Measurements from ENCODE around the gene NUDT19. TPM values are rescaled to one million over a fixed set of nuclear protein-coding genes. Genes with fewer than 3 reads are reported as not detected.
"Not testable (repeated sequence)": the region's sequence is repeated elsewhere in the genome, so short reads cannot be mapped to it uniquely, and the experiment has no call there.

The NUDT19 gene
- total RNA-seq, 1 donor from 2014 or later: 13.2 TPM

GRCh38 chr19:32735936-32736335 is 44.3 kb downstream of the NUDT19 start:
- DNase-seq (ENCODE audit: low spot score, unreplicated experiment): no peak
- Mint-ChIP-seq H3K27ac (no peak overlapping the region), H3K4me1 (ENCODE audit: low read depth) (peaks cover 6% of the 10 kb centered on the region), H3K9me3 (ENCODE audit: low read depth) (no peaks in the 10 kb centered on the region), H3K36me3 (ENCODE audit: insufficient read depth) (no peaks in the 10 kb centered on the region), H3K4me3 (ENCODE audit: low read depth) (no peak overlapping the region), H3K27me3 (peaks cover 22% of the 10 kb centered on the region)
- no peak for TF ChIP-seq CTCF (IDR thresholded peaks at IDR 0.05; ENCODE audit: unreplicated experiment)

- H3K4me1 Mint-ChIP-seq (ENCODE audit: low read depth): peaks cover 9% of the 10 kb centered on the region
- no peaks in the 10 kb centered on the region for H3K36me3 Mint-ChIP-seq (ENCODE audit: insufficient read depth)
- TF ChIP-seq CTCF (IDR thresholded peaks at IDR 0.05; ENCODE audit: unreplicated experiment): no peak
- H3K27me3 Mint-ChIP-seq: peaks cover 30% of the 10 kb centered on the region
- H3K4me3 Mint-ChIP-seq (ENCODE audit: low read depth): no peak overlapping the region
- DNase-seq (ENCODE audit: low spot score, unreplicated experiment): no peak
- no peaks in the 10 kb centered on the region for H3K9me3 Mint-ChIP-seq (ENCODE audit: low read depth)
- H3K27ac Mint-ChIP-seq: no peak overlapping the region
Observed at GRCh38 chr19:32743021-32743420, 51.4 kb downstream of the NUDT19 start.

GRCh38 chr19:32743447-32743846 is 51.8 kb downstream of the NUDT19 start:
- Mint-ChIP-seq H3K36me3 (ENCODE audit: insufficient read depth) (no peaks in the 10 kb centered on the region), H3K27ac (no peak overlapping the region), H3K9me3 (ENCODE audit: low read depth) (no peaks in the 10 kb centered on the region), H3K4me1 (ENCODE audit: low read depth) (peaks cover 9% of the 10 kb centered on the region), H3K27me3 (peaks cover 34% of the 10 kb centered on the region), H3K4me3 (ENCODE audit: low read depth) (no peak overlapping the region)
- no peak for TF ChIP-seq CTCF (IDR thresholded peaks at IDR 0.05; ENCODE audit: unreplicated experiment)
- DNase-seq (ENCODE audit: low spot score, unreplicated experiment): no peak

- no peak for DNase-seq (ENCODE audit: low spot score, unreplicated experiment)
- Mint-ChIP-seq H3K4me3 (ENCODE audit: low read depth) (no peak overlapping the region), H3K27me3 (peaks cover 30% of the 10 kb centered on the region), H3K4me1 (ENCODE audit: low read depth) (peaks cover 2% of the 10 kb centered on the region), H3K9me3 (ENCODE audit: low read depth) (no peaks in the 10 kb centered on the region), H3K36me3 (ENCODE audit: insufficient read depth) (no peaks in the 10 kb centered on the region), H3K27ac (no peak overlapping the region)
- no peak for TF ChIP-seq CTCF (IDR thresholded peaks at IDR 0.05; ENCODE audit: unreplicated experiment)
Observed at GRCh38 chr19:32744555-32745325, 53.1 kb downstream of the NUDT19 start.

- not testable (repeated sequence) for H3K9me3 Mint-ChIP-seq (ENCODE audit: low read depth)
Observed at GRCh38 chr19:32745594-32746251, 54.1 kb downstream of the NUDT19 start.

GRCh38 chr19:32746631-32747196 is 55.1 kb downstream of the NUDT19 start:
- not testable (repeated sequence) for H3K4me3 Mint-ChIP-seq (ENCODE audit: low read depth); H3K9me3 Mint-ChIP-seq (ENCODE audit: low read depth); H3K4me1 Mint-ChIP-seq (ENCODE audit: low read depth); DNase-seq (ENCODE audit: low spot score, unreplicated experiment); H3K27ac Mint-ChIP-seq; H3K36me3 Mint-ChIP-seq (ENCODE audit: insufficient read depth)
- peaks cover 24% of the 10 kb centered on the region for H3K27me3 Mint-ChIP-seq

More at GRCh38 chr19:32745594-32746251, 54.1 kb downstream of the NUDT19 start:
- not testable (repeated sequence) for H3K4me1 Mint-ChIP-seq (ENCODE audit: low read depth); H3K27ac Mint-ChIP-seq; H3K4me3 Mint-ChIP-seq (ENCODE audit: low read depth); H3K36me3 Mint-ChIP-seq (ENCODE audit: insufficient read depth); DNase-seq (ENCODE audit: low spot score, unreplicated experiment)
- H3K27me3 Mint-ChIP-seq: peaks cover 31% of the 10 kb centered on the region
